ENCODE data around the gene FAM174A.

The FAM174A gene

GRCh38 chr5:100535060-100536005, at the start of gene FAM174A:
FAM174A (plus strand) TSS chr5:100535374; CDS start chr5:100535531, 157 bp downstream.
- peak; percentile 95 for DNase-seq

- no peak for DNase-seq
Observed at GRCh38 chr5:100493996-100494395, 41.2 kb upstream of the FAM174A start.

GRCh38 chr5:100496296-100496695, 38.9 kb upstream of the FAM174A start:
- DNase-seq: no peak

DNA sequence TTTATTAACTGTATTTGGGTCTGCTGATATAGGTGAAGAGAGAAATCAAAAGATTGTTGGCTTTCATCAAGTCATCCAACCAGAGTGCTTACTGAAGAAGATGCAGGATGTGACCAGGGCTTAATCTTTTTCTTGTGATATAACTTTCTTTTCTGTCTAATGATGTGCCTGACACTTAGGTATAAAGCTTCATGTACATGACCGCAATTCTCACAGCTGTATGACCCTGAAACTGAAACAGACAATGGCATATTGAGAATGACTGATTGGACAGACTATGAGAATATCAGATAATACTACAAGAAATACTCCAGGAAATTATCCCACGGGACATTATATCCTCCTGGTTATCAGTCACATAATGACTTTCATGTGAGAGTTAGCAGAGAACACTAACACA, 32.5 kb upstream of the FAM174A start:
- DNase-seq: no peak

- DNase-seq: no peak
Observed at GRCh38 chr5:100505984-100506670, 29.0 kb upstream of the FAM174A start.

GRCh38 chr5:100516285-100516684, 18.9 kb upstream of the FAM174A start:
- DNase-seq: no peak

GRCh38 chr5:100517301-100517974, 17.7 kb upstream of the FAM174A start:
- no peak for DNase-seq

GRCh38 chr5:100518377-100518776, 16.8 kb upstream of the FAM174A start:
- peak; percentile 2 for DNase-seq

DNA sequence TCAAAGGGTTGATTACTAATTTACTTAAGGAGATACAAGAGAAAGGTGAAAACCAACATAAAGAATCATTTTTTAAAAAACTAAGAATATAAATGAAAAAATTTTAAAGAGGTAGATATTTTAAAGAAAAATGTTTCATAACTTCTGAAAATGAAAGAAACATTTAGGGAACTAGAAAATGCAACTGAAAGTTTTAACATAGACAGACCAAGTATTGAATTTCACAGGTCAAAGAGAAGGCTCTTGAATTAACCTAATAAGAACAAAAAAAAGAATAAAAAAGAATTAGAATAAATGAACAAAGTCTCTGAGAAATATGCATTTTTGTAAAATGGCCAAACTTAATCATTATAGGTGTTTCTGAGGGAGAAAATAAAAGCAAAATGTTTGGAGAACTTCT, 16.1 kb upstream of the FAM174A start:
- DNase-seq: no peak

DNA sequence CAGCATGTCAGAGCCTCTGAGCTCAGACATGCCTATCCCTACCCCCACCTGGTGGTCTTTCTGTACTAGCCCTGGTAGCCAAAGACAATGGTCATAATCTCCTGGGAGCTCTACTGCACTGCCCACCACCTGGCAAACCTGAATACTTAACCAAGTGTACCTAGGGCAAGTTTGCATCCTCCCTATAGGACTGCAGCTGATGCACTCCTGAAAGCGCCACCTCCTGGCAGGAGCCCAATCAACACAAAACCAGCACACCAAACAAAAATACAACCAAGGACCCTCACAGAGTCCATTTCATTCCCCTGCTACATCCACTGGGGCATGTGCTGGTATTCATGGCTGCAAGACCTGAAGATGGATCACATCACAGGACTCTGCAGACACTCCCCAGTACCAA, 14.8 kb upstream of the FAM174A start:
- DNase-seq: no peak

- DNase-seq: no peak
Observed at GRCh38 chr5:100537946-100538345, 2.8 kb downstream of the FAM174A start.

DNA sequence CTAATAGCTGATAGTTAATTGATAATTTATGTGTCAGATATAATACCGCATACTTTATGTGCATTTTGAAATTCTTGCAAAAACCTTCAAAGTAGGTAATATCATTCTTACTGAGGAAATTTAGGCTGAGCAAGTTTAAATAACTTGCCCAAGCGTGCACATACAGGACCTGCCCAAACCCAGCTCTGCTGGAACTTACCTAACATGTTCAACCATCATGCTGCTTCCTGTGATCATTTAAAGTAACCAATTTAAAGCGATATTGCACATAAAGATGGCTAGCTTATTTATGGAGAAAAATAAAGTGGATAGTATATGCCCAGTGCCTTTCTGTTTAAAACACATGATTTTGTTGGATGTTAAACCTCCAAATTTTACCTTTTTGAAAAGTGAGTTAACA, 4.3 kb downstream of the FAM174A start:
- no peak for DNase-seq

- no peak for DNase-seq
Observed at GRCh38 chr5:100542086-100542485, 6.9 kb downstream of the FAM174A start.

GRCh38 chr5:100546001-100546400, 10.8 kb downstream of the FAM174A start:
- DNase-seq: no peak

DNA sequence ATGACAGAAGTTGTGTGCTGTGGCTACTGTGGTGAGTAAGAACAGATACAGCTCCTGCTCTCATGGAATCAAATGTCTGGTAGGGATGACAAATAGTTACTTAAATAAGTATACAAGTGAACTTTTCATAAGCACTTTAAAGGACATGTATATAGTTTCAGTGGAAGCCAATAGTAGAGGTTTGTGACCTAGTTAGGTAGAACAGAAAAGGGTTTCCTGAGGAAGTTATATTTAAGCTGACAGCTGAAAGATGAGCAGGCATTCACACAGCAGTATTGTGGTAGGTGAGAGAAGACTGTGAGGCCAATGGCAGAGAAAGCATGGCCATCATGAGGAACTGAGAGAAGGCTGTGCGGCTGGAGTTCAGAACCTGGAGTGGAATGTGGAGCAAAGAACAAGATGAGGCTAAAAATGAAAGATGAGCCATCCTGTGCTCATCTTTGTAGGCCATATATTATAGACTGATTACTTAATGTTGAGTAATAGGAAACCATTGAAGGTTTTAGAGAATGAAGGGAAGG, 15.4 kb downstream of the FAM174A start:
- no peak for DNase-seq

DNA sequence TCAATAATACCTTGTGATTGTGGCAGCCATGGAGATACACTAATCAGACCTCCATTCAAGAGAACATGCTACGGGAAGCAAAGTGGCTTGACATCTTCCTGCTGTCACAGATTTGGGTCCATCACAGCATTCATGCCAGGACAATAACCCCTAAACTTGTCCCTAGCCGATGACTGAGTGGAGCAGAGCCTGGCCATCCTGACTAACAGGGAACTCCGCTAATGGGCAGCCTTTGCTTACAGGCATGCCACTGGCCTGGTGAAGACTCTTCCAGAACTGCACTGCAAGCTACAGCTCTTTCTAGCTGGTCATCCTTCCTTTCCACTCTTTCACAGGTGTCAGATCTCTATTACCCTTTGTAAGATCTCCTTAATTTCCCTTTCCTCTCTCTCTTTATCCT, 16.0 kb downstream of the FAM174A start:
- no peak for DNase-seq

DNA sequence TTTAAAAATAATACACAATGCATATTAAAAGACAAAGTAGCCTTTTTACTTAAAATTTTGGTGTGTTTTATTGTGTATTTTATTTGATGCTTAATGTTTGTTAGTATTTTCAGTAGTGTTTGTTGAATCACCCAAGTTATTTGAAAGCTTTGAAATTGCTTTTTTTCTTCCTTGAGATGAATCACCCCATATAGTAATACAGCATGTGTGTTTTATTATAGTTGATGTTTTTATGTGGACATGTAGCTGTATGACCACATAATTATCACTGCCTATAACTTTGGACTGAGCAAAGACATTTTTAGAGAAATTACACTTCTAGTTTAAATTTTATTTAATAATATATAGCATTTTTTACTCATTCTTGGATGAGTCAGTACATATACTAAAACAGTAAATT, 18.0 kb downstream of the FAM174A start:
- DNase-seq: no peak

DNA sequence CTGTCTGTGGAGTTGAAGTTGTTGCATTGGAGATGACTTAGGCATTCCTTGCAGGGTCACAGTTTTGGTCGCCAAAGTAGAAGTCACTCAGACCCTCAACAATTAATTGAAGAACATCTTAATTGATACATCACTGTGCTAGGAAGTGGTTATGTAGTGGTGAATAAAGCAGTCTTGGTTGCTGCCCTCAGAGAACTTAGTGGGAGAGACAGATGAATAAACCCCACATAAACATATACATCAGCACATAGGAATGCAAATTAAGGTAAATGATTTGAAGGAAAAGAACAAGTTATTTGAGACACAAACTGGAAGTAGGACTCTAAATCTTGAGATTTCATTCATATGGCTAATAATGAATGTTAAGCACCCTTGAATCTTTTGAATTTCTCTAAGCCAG, 25.7 kb downstream of the FAM174A start:
- no peak for DNase-seq

- DNase-seq: no peak
Observed at GRCh38 chr5:100562821-100563220, 27.6 kb downstream of the FAM174A start.

DNA sequence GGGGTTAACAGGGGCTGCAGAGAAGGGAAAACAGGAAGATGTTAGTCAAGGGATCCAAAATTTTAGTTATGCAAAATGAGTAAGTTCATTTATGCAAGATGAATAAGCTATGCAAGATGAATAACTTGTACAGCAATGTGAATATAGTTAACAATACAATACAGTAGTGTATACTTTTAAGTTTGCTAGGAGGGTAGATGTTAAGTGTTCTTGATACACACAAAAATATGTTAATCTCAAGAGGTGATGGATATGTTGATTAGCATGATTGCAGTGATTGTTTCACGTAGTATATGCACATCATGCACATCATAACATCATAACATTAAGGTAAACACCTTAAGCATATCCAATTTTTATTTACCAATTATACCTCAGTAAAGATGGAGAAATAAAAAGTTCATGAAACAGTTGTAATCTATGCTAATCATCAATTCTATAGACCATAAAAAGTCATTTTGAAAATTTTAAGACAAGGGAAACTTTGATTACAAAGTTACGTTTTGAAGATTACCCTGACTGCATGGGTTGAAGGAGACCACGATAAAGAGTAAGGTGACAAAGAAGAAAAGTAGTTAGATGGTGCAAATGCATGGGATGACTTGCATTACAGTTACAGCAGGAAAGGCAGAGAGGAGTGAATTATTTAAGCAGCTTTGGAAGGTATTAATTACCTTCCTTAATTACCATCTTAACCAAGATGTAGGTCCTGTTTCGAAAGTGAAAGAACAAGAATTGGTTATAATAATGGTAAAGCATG, 31.4 kb downstream of the FAM174A start:
- DNase-seq: no peak

GRCh38 chr5:100574716-100575115, 39.5 kb downstream of the FAM174A start:
- DNase-seq: no peak

GRCh38 chr5:100575815-100576214, 40.6 kb downstream of the FAM174A start:
- DNase-seq: no peak

All from NCI-H82 (cell line).